SK-N-SH (cell line): ENCODE measurements around the gene PBX1. TPM values are rescaled to one million over a fixed set of nuclear protein-coding genes. Genes with fewer than 3 reads are reported as not detected.

Experiments used
- CTCF ChIA-PET: fragments of 300-600, 350-600 bp; formaldehyde crosslinking; extraction: SDS; loops from one replicate; lab custom pipeline; 2021; lab: Yijun Ruan, JAX
- POLR2A ChIA-PET: fragments of 350-600 bp; sonication (Branson Sonifier 250); formaldehyde crosslinking; extraction: SDS; loops from one replicate; lab custom pipeline; 2020; ENCODE audit warnings: antibody characterized with exemption, inconsistent platforms; lab: Yijun Ruan, JAX
- DNase-seq: peaks from one replicate; pipeline ENCODE4 v3.0.0; 2012
- H2AFZ ChIP-seq: fragments of 200-600 bp; sonication (generic); 2 replicates; pipeline ENCODE4 v1.8.1; 2016; ENCODE audit warnings: antibody characterized with exemption, mild to moderate bottlenecking, low read depth
- H3F3A ChIP-seq: fragments of 200-600 bp; sonication (generic); replicated peaks from 2 replicates; pipeline ENCODE3; 2016; ENCODE audit warnings: antibody characterized with exemption, mild to moderate bottlenecking; ENCODE audit not compliant: insufficient read depth
- H3K27ac ChIP-seq, 2 experiments: fragments of 200-500 bp in 1 of 2; fragments of 200-600 bp in 1 of 2; sonication (Bioruptor generic) in 1 of 2; sonication (generic), shearing (Covaris generic) in 1 of 2; 2 replicates each; pipeline versions ENCODE4 v1.5.1 to v1.6.1; 2014 to 2016; ENCODE audit warnings: low read depth in 2 of 2, inconsistent platforms in 1 of 2, low read length in 1 of 2, mild to moderate bottlenecking in 1 of 2, mixed read lengths in 1 of 2
- H3K27me3 ChIP-seq: fragments of 200-600 bp; sonication (generic), shearing (Covaris generic); 2 replicates; pipeline ENCODE4 v1.6.1; 2016; ENCODE audit warnings: mixed run types; ENCODE audit not compliant: insufficient read depth
- H3K36me3 ChIP-seq, 2 experiments: fragments of 200-500 bp in 1 of 2; fragments of 200-600 bp in 1 of 2; sonication (Bioruptor generic) in 1 of 2; sonication (generic) in 1 of 2; replicated peaks in 1 of 2; 2 replicates each; pipeline versions ENCODE3 to v1.5.1; 2014 to 2016; ENCODE audit warnings: low read length in 1 of 2, mild to moderate bottlenecking in 1 of 2; ENCODE audit not compliant: insufficient read depth in 2 of 2, control insufficient read depth in 1 of 2
- H3K4me1 ChIP-seq, 2 experiments: fragments of 200-500 bp in 1 of 2; fragments of 200-600 bp in 1 of 2; sonication (Bioruptor generic) in 1 of 2; sonication (generic), shearing (Covaris generic) in 1 of 2; 2 replicates each; pipeline versions ENCODE4 v1.5.1 to v1.6.1; 2014 to 2016; ENCODE audit warnings: low read depth in 1 of 2, low read length in 1 of 2, mixed run types in 1 of 2; ENCODE audit not compliant: insufficient read depth in 2 of 2, control insufficient read depth in 1 of 2
- H3K4me2 ChIP-seq: fragments of 200-600 bp; sonication (generic), shearing (Covaris generic); 2 replicates; pipeline ENCODE4 v1.6.1; 2017; ENCODE audit warnings: mixed run types
- H3K4me3 ChIP-seq, 2 experiments: fragments of 200-500 bp in 1 of 2; fragments of 200-600 bp in 1 of 2; sonication (Bioruptor generic) in 1 of 2; sonication (generic), shearing (Covaris generic) in 1 of 2; 2 replicates each; pipeline versions ENCODE4 v1.5.1 to v1.8.1; 2014 to 2016; ENCODE audit warnings: low read depth in 2 of 2, inconsistent platforms in 1 of 2, low read length in 1 of 2, mild to moderate bottlenecking in 1 of 2, mixed read lengths in 1 of 2, moderate library complexity in 1 of 2
- H3K79me2 ChIP-seq: fragments of 200-600 bp; sonication (generic); 2 replicates; pipeline ENCODE4 v1.8.1; 2017; ENCODE audit warnings: mild to moderate bottlenecking; ENCODE audit not compliant: insufficient read depth
- H3K9ac ChIP-seq: fragments of 200-600 bp; sonication (generic); 2 replicates; pipeline ENCODE4 v1.6.1; 2017; ENCODE audit warnings: mixed run types
- H3K9me2 ChIP-seq: fragments of 200-600 bp; sonication (generic); 2 replicates; pipeline ENCODE4 v1.6.1; 2017; ENCODE audit warnings: mixed run types
- H3K9me3 ChIP-seq: fragments of 200-600 bp; sonication (generic); 2 replicates; pipeline ENCODE4 v1.6.1; 2017; ENCODE audit warnings: mixed run types, mild to moderate bottlenecking, moderate library complexity
- H4K20me1 ChIP-seq: fragments of 200-600 bp; sonication (generic); 2 replicates; pipeline ENCODE4 v1.6.1; 2017; ENCODE audit warnings: mild to moderate bottlenecking, mixed run types; ENCODE audit not compliant: insufficient read depth
- CHD2 ChIP-seq: fragments of 150-350 bp; IDR thresholded peaks from 2 replicates; pipeline ENCODE4 v1.6.1; 2018; ENCODE audit warnings: low read length; ENCODE audit not compliant: partially characterized antibody
- ELF1 ChIP-seq: IDR thresholded peaks from 2 replicates; pipeline ENCODE4 v1.4.0; 2012
- GABPA ChIP-seq: IDR thresholded peaks from 2 replicates; pipeline ENCODE4 v1.4.0; 2012; ENCODE audit warnings: low read depth, mild to moderate bottlenecking
- JUND ChIP-seq: IDR thresholded peaks from 2 replicates; pipeline ENCODE4 v1.4.0; 2012
- MEF2A ChIP-seq: IDR thresholded peaks from 2 replicates; pipeline ENCODE4 v1.4.0; 2012; ENCODE audit warnings: low read depth, borderline replicate concordance
- MXI1 ChIP-seq: IDR thresholded peaks from 2 replicates; pipeline ENCODE4 v1.6.1; 2012; ENCODE audit warnings: mild to moderate bottlenecking, low read depth, low read length, improper control_type of control experiment
- POLR2AphosphoS5 ChIP-seq: IDR thresholded peaks from 2 replicates; pipeline ENCODE4 v1.6.1; 2012; ENCODE audit warnings: low read depth, low read length
- RAD21 ChIP-seq: IDR thresholded peaks from 2 replicates; pipeline ENCODE4 v1.6.1; 2012; ENCODE audit warnings: mild to moderate bottlenecking, low read length
- SIN3A ChIP-seq: IDR thresholded peaks from 2 replicates; pipeline ENCODE4 v1.6.1; 2012; ENCODE audit warnings: low read depth, mild to moderate bottlenecking, low read length, moderate library complexity, borderline replicate concordance
- SMC3 ChIP-seq: IDR thresholded peaks from 2 replicates; pipeline ENCODE4 v1.6.1; 2012; ENCODE audit warnings: low read depth, low read length, improper control_type of control experiment
- TAF1 ChIP-seq: IDR thresholded peaks from 2 replicates; pipeline ENCODE4 v1.6.1; 2012; ENCODE audit warnings: low read depth, mild to moderate bottlenecking, low read length, moderate library complexity, borderline replicate concordance
- YY1 ChIP-seq: IDR thresholded peaks from 2 replicates; pipeline ENCODE4 v1.4.0; 2012; ENCODE audit warnings: low read depth, mild to moderate bottlenecking
- ZBTB33 ChIP-seq: IDR thresholded peaks from 2 replicates; pipeline ENCODE4 v1.4.0; 2012; ENCODE audit warnings: low read depth, borderline replicate concordance
- WGBS: methylation state at CpG from one replicate; pipeline ENCODE4 v1.1.6; 2017; ENCODE audit warnings: low lambda C conversion rate; 5-methylcytosine and 5-hydroxymethylcytosine counted together
- polyA plus RNA-seq, 3 experiments: library from polyadenylated mRNA; depleted of rRNA; stranded (reverse); fragments of >200 nt; gene quantifications; 2 replicates each; pipeline ENCODE4 v1.2.3, GENCODE V29; 2012
- TF ChIP-seq, protein P1 (sequence below): fragments of 150-350 bp; IDR thresholded peaks from 2 replicates; pipeline ENCODE4 v1.6.1; 2017; ENCODE audit warnings: antibody characterized with exemption, low read length, low read depth, borderline replicate concordance
- TF ChIP-seq, protein P2 (sequence below): IDR thresholded peaks from 2 replicates; pipeline ENCODE4 v1.6.1; 2012; ENCODE audit warnings: mild to moderate bottlenecking, low read depth, low read length, moderate library complexity

The PBX1 gene
- polyA plus RNA-seq, 1 of the 3 experiments (the other 2 are of a cell fraction) = 27.0 TPM

DNA sequence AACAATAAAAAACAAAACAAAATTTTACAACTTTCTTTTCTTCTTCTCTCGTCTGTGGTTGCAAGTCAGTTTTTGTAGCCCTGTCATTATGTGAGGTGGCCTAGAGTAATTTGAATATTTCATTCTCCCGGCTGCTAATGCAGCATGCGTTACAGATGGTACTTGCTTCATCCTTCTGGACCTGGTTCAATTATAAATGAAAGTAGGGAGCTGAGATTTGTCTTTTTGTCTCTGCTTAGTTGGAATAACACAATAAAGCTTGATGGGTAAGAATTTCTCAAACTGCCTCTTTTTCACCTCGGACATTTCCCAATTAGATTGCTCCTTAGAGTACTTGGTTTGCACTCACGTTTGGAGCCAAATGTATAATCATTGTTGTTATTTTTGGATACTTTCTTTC, 201.6 kb downstream of the PBX1 start:
- Histone ChIP-seq H3K9me2 (no peaks in the 10 kb centered on the region), H2AFZ (no peak overlapping the region), H3K27ac (no peak overlapping the region), H3K9ac (no peak overlapping the region), H3K79me2 (peaks cover 4% of the 10 kb centered on the region; the same call in 1 of the 2 replicates), H3K4me2 (no peak overlapping the region), H3F3A (peaks cover 10% of the 10 kb centered on the region), H3K9me3 (no peaks in the 10 kb centered on the region), H3K4me3 (no peak overlapping the region), H3K27me3 (no peaks in the 10 kb centered on the region), H4K20me1 (no peaks in the 10 kb centered on the region), H3K36me3 (no peaks in the 10 kb centered on the region), H3K4me1 (peaks cover 10 to 14% of the 10 kb centered on the region in 2 experiments)
- CTCF ChIA-PET = interaction anchor here (1.2 kb wide), 1 partner anchor 9 kb away, joined by 5 read pairs; no protein-coding TSS in a partner anchor
- no peak for DNase-seq
- TF ChIP-seq MEF2A (no peak), JUND (no peak), CHD2 (no peak), ZBTB33 (no peak), POLR2AphosphoS5 (no peak), ELF1 (no peak), GABPA (no peak), MXI1 (no peak), TAF1 (no peak), RAD21 (no peak), SMC3 (no peak), YY1 (no peak), SIN3A (no peak)
- TF ChIP-seq, protein P1, sequence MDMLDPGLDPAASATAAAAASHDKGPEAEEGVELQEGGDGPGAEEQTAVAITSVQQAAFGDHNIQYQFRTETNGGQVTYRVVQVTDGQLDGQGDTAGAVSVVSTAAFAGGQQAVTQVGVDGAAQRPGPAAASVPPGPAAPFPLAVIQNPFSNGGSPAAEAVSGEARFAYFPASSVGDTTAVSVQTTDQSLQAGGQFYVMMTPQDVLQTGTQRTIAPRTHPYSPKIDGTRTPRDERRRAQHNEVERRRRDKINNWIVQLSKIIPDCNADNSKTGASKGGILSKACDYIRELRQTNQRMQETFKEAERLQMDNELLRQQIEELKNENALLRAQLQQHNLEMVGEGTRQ = no peak
- TF ChIP-seq, protein P2, sequence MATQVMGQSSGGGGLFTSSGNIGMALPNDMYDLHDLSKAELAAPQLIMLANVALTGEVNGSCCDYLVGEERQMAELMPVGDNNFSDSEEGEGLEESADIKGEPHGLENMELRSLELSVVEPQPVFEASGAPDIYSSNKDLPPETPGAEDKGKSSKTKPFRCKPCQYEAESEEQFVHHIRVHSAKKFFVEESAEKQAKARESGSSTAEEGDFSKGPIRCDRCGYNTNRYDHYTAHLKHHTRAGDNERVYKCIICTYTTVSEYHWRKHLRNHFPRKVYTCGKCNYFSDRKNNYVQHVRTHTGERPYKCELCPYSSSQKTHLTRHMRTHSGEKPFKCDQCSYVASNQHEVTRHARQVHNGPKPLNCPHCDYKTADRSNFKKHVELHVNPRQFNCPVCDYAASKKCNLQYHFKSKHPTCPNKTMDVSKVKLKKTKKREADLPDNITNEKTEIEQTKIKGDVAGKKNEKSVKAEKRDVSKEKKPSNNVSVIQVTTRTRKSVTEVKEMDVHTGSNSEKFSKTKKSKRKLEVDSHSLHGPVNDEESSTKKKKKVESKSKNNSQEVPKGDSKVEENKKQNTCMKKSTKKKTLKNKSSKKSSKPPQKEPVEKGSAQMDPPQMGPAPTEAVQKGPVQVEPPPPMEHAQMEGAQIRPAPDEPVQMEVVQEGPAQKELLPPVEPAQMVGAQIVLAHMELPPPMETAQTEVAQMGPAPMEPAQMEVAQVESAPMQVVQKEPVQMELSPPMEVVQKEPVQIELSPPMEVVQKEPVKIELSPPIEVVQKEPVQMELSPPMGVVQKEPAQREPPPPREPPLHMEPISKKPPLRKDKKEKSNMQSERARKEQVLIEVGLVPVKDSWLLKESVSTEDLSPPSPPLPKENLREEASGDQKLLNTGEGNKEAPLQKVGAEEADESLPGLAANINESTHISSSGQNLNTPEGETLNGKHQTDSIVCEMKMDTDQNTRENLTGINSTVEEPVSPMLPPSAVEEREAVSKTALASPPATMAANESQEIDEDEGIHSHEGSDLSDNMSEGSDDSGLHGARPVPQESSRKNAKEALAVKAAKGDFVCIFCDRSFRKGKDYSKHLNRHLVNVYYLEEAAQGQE = no peak
- POLR2A ChIA-PET = no interaction called here
- 89% methylated on average over 5 of the region's 5 CpGs for WGBS
